Islet of Langerhans (tissue), 1 donor: ENCODE measurements around the gene POU6F2.

Source experiments
- FAIRE-seq: peaks from one replicate; lab custom pipeline; 2011; peaks lifted over from hg19 to GRCh38; lab: Jason Lieb, UNC

POU6F2 gene

GRCh38 chr7:39510864-39511354, 533.2 kb downstream of the POU6F2 start:
- no peak for FAIRE-seq

GRCh38 chr7:39515534-39516228, 538.0 kb downstream of the POU6F2 start:
- no peak for FAIRE-seq

GRCh38 chr7:39516498-39516897, 538.8 kb downstream of the POU6F2 start:
- FAIRE-seq: no peak

- no peak for FAIRE-seq
These were observed 539.5 kb downstream of the POU6F2 start for GRCh38 chr7:39517240-39517639.
